ENCODE results near the gene CCDC69.
"Not testable (repeated sequence)": the region's sequence is repeated elsewhere in the genome, so short reads cannot be mapped to it uniquely, and the experiment has no call there.

The CCDC69 gene, protein sequence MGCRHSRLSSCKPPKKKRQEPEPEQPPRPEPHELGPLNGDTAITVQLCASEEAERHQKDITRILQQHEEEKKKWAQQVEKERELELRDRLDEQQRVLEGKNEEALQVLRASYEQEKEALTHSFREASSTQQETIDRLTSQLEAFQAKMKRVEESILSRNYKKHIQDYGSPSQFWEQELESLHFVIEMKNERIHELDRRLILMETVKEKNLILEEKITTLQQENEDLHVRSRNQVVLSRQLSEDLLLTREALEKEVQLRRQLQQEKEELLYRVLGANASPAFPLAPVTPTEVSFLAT

DNA sequence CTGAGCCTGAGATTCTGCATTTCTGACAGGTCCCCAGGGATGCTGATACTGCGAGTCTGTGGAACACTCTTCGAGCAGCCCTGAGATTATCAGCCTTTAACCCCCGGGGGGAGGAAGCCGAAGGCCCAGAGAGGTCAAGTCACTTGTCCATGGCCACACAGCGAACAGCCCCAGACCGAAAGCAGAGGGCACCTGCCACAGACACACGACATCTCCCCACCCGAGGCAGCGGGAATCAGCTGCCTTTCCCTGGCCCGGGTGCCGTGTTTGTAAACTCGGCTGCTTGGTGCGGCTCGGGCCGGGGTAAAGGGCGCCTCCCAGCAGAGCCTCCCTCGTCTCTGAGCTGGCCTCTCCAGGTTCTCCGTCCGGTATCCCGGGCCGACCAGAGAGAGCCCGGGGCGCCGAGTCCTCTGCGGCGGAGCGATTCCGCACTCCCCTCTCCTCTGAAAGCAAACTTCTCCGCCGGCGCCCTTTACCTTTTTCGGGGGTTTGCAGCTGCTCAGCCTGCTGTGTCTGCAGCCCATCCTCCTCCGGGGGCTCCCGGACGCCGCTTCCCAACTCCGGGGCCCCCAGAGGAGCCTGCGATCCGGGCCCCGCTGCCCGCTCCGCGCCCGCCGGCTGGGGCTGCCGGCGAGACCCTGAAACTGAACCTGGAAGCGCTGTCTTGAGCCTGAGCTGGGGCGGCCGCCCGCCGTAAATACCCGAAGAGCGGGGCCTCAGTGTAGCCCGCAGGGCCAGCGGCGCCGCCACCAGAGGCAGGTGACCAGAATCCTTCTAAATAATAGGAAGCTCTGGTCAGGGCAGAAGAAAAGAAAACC, at the start of gene CCDC69:
Gene CCDC69, minus strand, starts transcription at position 646 of the 818 bp plus-strand sequence. Its CDS starts 122 bp downstream, at position 524.
- DNase-seq (ENCODE audit: low read depth in 2 of 2) = peak; percentile 40 to 58

DNA sequence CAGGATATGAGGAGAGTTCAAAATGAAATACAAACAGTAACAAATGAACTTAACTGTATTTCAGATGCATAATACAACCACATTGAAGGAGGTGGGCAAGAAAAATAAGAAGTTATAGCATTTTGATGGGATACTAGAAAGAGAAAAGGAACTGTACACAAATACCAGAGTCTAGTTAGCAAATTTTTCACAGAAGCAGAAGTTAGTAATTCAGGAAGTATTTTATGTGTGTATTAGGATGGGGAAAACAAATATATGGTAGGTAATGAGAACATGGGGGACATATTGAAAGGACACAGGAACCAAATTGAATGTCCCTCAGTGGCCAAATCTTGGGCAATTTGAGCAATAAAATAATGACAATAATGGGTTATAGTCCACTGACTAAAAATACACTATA, 47.4 kb upstream of the CCDC69 start:
- no peak for DNase-seq (ENCODE audit: low read depth in 2 of 2)

DNA sequence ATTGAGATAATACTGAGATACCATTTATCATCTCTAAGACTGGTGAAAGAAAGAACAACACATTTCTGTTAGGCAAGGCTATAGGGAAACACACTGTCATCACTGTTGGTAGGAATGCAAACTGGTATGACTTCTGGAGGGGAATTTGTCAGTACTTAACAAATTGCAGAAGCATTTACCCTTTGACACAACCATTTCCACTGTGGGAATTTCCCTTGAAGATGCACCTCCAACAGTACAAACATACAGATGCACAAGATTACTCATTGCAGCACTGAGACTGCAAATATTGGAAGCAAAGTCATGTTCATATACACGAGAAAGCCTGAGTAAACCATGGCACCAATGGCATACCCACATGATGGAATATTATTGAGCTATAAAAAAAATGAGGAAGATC, 46.7 kb upstream of the CCDC69 start:
- peak in 1 of 2 donors; percentile 8 for DNase-seq (ENCODE audit: low read depth in 2 of 2)

DNA sequence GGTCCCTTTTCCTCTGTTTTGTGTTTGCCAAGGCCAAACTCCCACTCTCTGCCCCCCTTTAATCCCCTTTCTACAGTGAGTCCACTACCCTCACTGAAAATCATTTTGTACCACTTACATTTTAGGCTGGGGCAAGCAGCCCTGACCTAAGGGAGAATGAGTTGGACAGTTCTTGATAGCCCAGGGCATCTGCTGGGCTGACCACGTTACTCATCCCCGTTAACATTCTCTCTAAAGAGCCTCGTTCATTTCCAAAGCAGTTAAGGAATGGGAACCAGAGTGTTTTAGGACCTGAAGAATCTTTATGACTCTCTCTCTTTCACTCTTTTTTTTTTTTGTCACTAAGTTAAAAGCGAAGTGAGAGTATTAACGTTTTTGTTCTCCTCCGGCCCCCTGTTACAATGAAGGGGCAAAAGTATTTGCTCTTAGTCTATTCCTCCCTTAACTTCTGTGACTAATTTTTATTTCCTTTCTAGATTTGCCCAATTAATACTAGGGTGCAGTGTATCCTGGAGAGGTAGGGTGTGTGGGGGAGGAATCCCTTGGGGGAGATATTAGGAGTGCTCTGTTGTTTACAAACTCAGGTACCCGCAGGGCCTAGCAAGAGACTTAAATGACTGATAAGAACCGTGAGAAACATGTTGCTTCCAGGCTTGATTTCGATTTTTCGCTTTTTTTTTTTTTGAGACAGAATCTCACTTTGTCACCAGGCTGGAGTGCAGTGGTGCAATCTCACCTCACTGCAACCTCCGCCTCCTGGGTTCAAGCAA, 43.8 kb upstream of the CCDC69 start:
- no peak for DNase-seq (ENCODE audit: low read depth in 2 of 2)

DNA sequence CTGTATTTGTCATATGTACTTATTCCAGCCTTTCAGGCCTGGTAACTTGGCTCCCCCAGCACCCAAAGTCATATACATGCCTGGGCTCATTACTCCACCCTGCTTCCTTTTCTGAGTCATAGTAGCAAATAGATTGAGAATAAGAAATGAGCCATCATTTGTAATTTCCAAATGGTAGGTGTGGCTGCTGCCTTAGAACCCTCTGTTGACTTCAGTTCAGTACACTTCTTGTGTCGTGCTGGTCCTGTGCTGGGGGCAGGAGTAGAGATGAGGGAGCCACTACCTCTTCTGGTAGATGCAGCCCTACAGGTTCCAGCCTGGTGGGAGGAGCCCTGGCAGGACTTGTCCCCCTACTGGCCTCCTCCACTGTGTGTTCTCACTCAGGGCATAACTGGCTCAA, 40.2 kb upstream of the CCDC69 start:
- DNase-seq (ENCODE audit: low read depth in 2 of 2) = peak in 1 of 2 donors; percentile 18

DNA sequence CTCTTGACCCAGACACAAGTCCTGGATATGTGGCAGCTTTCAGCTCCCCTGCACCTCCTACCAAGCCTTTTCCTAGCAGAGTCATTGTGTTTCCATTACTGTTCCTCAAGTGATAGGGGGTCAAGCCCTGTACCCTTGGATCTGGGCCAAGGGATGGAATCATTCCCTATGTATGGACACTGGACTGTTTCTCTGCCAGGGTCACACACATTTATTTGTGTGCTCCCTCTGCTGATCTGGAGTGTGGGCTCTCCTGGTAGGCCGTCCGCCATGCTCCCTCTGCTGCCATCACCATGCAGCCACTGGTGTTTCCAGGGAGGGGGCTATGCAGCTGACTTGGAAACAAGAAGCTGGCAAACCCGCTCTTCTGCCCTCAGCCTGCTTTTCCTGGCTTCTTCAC, 38.6 kb upstream of the CCDC69 start:
- no peak for DNase-seq (ENCODE audit: low read depth in 2 of 2)

DNA sequence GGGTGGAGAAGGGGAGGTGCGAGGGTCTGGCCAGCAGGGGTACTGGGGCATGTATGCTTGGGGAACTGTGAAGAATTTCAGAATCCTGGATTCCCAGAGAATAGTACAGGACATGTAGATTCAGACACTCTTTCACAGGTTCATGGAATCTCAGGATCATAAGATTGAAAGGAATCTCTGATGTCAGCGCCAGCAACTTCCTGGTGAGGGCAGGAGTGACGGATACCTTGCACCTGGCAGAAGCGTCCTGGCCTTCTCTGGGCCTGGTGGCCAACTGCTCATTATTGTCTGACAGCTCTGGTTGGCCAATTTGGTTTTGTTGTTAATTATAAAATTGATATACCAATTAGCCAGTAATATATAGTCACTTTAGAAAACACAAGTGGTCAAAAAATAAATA, 36.0 kb upstream of the CCDC69 start:
- DNase-seq (ENCODE audit: low read depth in 2 of 2) = no peak

DNA sequence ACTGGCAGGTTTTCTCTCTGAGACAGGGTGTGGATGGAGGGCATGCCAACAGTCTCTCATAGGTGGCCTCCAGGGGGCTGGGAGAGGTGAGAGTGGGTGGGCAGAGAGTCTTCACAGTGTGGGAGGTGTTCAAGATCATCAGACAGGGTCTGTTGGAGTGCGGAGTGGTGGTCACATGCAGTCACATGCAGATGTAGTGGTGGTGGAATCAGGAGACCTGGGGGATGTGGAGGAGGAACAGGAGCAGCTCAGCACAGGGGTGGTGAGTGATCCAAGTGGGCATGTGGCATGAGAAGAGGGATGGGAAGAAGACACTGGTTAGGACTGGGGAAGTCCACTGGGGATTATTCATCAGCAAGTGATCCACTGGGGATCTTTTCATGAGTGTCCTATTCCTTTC, 34.9 kb upstream of the CCDC69 start:
- DNase-seq (ENCODE audit: low read depth in 2 of 2) = no peak

DNA sequence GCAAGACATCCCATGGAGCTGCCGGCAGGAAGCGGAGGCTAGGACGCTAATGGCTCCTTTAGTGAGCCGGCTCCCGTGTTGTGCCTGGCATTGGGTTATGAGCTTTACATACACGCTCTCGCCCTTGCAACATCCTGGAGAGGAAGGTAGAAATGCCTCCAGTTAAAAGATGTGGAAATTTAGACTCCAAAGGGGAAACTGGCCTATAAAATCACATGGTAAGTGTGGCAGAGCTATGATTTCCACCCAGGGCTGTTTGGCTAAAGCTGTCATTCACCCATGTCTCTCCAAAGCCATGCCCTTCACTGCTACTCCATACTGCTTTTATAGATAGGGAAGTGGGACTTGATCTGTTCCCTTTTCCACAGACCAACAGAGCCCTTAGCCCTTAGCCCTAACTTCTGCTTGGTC, 34.3 kb upstream of the CCDC69 start:
- DNase-seq (ENCODE audit: low read depth in 2 of 2) = no peak

DNA sequence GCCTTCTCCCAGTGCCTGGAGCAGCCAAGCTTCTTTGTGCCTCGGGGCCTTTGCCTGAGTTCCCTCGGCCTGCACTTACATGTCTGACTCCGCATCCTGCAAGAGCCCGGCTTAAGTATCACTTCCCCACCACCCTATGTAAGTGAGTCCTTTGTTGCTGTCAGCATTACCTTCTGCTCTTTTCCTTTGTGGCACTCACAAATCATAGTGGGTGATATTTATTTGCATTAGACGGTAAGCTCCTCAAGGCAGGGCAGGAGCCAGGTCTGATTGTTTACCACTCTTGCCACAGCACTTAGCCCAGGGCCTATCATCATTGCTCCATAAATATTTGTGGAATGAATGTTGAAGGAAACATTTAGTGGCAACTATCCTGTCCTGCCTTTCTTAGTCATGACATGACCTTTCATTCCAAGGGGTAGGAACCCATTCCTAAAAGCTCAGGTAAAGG, 33.9 kb upstream of the CCDC69 start:
- DNase-seq (ENCODE audit: low read depth in 2 of 2) = no peak

DNA sequence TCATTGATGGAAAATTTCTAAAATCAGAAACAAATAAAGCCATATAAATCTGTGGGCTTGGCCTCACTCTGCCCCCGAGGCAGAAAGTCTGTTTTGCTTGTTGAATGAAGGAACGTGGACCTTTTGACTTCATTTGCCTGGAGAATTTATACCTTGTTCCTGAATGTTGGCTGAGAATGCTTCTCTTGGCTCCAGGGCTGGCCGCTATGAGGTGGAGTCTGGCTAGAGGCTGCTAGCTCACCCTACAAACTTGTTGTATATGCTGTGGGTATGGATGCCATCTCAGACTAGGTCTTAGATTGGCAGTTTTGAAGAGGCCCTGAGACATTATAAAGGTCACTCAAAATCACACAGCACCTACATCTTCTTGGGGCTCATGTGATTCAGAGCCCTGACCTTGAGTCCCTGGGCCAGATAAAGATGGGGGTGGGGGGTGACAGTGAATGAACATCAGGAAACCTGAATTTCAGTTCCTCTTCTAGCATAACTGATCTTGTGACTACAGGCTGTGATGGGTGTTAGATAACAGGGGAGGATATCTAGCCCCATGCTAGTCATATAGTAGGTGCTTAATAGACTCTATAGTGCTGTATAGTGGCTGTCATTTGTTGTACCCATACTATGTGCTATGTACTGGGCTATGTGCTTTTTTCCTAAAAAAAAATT, 31.9 kb upstream of the CCDC69 start:
- no peak for DNase-seq (ENCODE audit: low read depth in 2 of 2)

DNA sequence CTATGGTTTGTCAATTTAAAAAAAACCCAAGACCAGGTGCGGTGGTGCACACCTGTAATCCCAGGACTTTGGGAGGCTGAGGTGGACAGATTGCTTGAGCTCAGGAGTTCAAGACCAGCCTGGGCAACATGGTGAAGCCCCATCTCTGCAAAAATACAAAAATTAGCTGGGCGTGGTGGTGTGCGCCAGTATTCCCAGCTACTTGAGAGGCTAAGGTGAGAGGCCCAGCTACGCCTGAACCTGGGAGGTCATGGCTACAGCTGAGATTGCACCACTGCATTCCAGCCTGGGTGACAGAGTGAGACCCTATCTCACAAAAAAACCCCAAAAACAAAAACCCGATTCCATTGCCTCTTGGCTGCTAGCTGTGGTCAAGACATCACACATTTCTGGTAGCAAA, 31.1 kb upstream of the CCDC69 start:
- DNase-seq (ENCODE audit: low read depth in 2 of 2) = not testable (repeated sequence)

DNA sequence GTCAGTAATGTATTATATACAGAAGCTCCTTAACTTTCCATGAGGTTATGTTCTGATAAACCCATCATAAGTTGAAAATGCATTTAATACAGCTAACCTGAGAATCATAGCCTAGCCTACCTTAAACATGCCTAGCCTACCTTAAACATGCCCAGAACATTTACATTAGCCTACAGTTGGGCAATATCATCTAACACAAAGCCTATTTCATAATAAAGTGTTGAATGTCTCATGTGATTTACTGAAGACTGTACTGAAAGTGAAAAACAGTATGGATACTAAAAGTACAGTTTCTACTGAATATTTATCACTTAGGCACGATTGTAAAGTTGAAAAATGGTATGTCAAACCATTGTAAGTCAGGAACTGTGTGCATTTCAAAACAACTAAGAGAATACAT, 30.7 kb upstream of the CCDC69 start:
- DNase-seq (ENCODE audit: low read depth in 2 of 2) = no peak

DNA sequence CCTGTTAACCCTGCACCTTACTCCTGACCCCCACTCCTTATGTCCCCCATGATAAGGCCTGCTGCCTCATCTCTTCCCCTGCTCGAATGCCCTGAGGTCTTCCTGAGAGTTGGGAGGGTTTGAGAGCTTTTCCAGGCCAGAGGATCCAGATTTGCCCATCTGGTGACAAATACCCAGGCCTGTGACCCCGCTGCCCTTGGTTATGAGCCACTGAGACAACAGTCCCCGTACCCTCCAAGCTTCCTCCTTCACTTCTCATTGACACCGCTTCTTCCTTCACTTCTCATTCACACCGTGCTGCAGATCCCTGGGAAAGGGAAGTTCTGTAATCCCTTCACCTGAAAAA, 29.7 kb upstream of the CCDC69 start:
- DNase-seq (ENCODE audit: low read depth in 2 of 2) = no peak

DNA sequence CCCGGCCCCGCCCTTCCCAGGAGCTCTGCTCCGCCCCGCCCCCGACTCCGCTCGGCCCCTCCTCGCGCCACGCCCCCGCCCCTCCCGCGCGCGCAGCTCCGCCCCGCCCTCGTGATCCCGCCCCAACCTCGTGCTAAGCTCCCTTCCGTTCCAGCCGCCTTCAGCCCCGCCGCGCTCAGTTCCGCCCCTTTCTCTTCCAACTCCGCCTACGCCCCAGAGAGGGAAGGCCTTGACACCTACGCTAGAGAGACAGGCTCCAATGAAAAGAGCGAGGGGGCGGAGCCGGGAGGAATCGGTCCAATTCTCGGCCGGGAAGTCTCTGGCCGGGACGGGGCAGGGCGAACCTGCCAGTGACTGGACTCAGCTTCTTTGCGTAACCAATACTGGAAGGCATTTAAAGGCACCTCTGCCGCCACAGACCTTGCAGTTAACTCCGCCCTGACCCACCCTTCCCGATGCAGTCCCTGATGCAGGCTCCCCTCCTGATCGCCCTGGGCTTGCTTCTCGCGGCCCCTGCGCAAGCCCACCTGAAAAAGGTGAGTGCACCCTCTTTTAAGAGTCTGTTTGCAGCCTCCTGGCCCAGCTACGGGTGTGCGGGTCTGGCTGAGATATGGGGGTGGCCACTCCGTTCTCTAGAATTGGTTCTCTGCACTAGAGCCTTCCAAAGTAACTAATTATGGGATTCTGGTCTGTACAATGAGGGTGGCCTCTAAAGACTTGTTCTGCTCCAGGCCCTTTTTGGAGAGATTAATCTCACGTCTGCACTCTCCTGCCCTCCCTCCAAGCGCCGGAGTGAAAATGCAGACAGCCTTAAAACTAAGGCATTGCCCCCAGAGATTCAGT, 29.1 kb upstream of the CCDC69 start, which contains the start of gene GM2A:
Gene GM2A, plus strand, starts transcription at position 424 of the 843 bp plus-strand sequence. Its CDS starts 32 bp downstream, at position 456.
- peak; percentile 98 to 99 for DNase-seq (ENCODE audit: low read depth in 2 of 2)

DNA sequence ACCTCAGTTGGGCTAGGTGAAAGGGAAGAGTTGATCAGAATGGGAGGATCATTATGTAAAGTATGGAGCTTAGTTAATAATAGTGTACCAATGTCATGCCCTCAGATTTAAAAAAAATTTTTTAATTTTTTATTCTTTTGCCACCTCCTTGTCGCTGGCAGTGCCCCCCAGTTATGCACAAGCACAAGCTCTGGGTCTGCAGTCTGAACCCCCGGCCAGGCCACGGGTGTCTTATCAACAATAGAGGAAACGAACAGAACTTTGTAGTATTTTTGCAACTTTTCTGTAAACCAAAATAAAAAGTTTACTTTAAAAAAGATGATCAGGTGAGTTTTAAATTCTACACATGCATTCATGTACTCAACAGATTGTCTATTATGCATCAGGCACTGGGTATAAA, 27.7 kb upstream of the CCDC69 start:
- DNase-seq (ENCODE audit: low read depth in 2 of 2) = no peak

DNA sequence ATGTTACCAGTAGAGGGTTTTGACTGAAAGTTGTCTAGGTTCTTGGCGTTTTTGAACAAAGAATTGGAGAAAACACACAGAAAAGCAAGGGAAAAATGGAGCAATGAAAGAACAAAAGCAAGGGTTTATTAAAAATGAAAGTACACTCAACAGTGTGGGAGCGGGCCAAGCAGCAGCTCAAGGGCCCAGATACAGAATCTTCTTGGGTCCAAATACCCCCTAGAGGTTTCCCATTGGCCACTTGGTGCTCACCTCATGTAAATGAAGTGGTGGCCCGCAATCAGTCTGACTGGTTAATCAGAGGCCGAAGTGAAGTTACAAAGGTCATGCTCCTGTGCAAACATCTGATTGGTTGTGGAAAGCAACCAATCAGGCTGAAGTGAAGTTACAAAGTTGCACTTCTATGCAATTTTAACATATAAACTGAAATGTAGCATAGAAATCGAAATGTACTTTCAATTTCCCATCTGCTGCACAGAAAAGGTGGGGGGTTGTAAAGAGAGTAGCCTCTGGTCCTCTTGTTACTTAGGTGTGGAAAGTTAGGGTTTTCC, 27.2 kb upstream of the CCDC69 start:
- peak in 1 of 2 donors; percentile 50 for DNase-seq (ENCODE audit: low read depth in 2 of 2)

DNA sequence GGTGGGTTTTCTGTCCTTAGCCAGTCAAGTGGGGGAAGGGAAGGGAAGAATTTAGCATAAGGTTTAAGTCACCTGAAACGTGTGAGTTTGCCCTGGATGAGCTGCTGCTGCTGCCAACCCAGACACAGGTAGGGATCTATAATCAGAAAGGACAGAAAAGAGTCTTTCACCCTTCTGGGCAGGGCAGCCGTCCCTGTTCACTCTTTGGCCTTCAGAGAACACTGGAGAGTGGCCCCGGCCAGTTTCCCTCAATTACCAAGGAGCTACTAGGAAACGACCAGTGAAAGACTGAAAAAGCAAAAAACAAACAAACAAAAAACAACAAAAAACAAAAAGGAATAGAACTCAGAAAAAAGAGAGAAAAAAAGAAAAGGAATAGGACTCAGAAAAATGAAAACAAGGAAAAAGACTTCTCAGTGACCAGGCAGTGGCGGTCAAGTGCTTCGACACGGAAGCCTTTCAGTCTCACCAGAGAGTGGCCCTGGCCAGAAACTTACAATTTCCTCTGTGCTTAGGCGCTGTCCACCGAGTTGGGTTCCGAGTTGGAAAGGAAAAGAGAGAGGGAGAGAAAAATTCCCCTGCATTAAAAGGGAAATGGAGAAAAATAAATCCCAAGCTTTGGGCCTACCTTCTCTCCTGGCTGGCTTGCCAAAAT, 26.6 kb upstream of the CCDC69 start:
- no peak for DNase-seq (ENCODE audit: low read depth in 2 of 2)

DNA sequence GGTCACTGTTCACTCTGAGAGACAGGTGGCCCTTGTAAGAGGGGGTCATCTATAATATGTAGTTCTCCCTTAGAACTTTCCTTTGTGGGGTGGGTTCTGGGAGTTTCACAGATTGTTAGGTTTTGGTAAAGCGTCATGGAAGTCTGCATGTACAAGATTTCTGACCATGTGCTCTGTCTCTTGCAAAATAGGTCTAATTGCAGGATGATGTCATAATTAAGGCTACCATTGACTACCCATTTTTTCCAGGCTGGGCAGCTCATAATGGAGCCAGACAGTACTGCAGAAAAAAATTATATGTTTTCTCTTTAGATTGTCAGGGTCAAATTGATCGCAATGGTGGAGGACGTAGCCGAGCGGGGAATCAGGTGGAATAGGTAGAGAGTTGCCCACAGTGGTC, 25.4 kb upstream of the CCDC69 start:
- no peak for DNase-seq (ENCODE audit: low read depth in 2 of 2)

DNA sequence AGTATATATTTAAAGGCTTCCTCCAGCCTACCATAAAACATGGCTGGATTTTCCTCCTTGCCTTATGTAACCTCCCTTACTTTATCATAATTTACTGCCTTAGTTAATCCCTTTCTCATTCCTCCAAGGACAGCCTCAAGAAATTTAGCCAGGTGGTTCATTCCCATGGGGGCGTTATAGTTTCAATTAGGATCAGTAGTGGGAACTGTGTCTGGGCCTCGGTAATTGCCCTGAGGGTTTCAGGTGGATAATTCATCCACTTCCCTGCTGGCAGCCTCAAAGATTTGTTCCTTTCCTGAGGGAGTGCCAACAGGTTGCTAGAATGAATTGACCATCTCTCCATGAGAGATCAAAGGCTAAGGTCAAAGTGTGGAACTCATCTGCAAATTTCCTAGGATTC, 24.8 kb upstream of the CCDC69 start:
- no peak for DNase-seq (ENCODE audit: low read depth in 2 of 2)
